Caki2 (cell line): ENCODE results near the gene CDKN1C. TPM values are rescaled to one million over a fixed set of nuclear protein-coding genes. Genes with fewer than 3 reads are reported as not detected.

Experiments
- DNase-seq: peaks from one replicate; pipeline ENCODE4 v3.0.0-alpha.2; 2015; ENCODE audit warnings: low read depth
- in situ Hi-C: cut with HindIII; loops from 2 replicates; pipeline ENCODE4 v1.10.0; 2016; ENCODE audit warnings: low sequenced_read_pairs, low pct_unique_long_range_greater_than_20kb, mixed read lengths
- total RNA-seq: library from RNA; depleted of rRNA; stranded (reverse); fragments of >200 nt; shearing (Covaris generic); gene quantifications from 2 replicates; pipeline ENCODE4 v1.2.3, GENCODE V29; 2014; ENCODE audit warnings: low replicate concordance

The CDKN1C gene
- total RNA-seq, 1 experiment from 2014 or later = 15.8 TPM

GRCh38 chr11:2924821-2925675 is 39.5 kb upstream of the CDKN1C start:
- in situ Hi-C loops = no loop called here

GRCh38 chr11:2924381-2924780 is 38.8 kb upstream of the CDKN1C start:
- DNase-seq = peak; percentile 48
- in situ Hi-C loops = no loop called here

More at GRCh38 chr11:2924821-2925675, 39.5 kb upstream of the CDKN1C start:
- DNase-seq = no peak

GRCh38 chr11:2923446-2924375 is 38.1 kb upstream of the CDKN1C start:
- no peak for DNase-seq
- in situ Hi-C loops = no loop called here

- DNase-seq = no peak
Measured at GRCh38 chr11:2922655-2923054, 37.1 kb upstream of the CDKN1C start.

GRCh38 chr11:2921742-2922493 is 36.3 kb upstream of the CDKN1C start:
- DNase-seq = no peak
- in situ Hi-C loops = no loop called here

More at GRCh38 chr11:2922655-2923054, 37.1 kb upstream of the CDKN1C start:
- in situ Hi-C loops = no loop called here

GRCh38 chr11:2921261-2921660 is 35.7 kb upstream of the CDKN1C start:
- DNase-seq = no peak
- in situ Hi-C loops = no loop called here

GRCh38 chr11:2920343-2920742 is 34.8 kb upstream of the CDKN1C start:
- in situ Hi-C loops = no loop called here

GRCh38 chr11:2919837-2920236 is 34.3 kb upstream of the CDKN1C start:
- in situ Hi-C loops = no loop called here
- DNase-seq = no peak

More at GRCh38 chr11:2920343-2920742, 34.8 kb upstream of the CDKN1C start:
- no peak for DNase-seq

- DNase-seq = no peak
- in situ Hi-C loops = no loop called here
Measured at GRCh38 chr11:2919188-2919587, 33.6 kb upstream of the CDKN1C start.

- in situ Hi-C loops = no loop called here
- no peak for DNase-seq
Measured at GRCh38 chr11:2917842-2918490, 32.4 kb upstream of the CDKN1C start.

GRCh38 chr11:2916892-2917645 is 31.5 kb upstream of the CDKN1C start:
- no peak for DNase-seq
- in situ Hi-C loops = no loop called here

- no peak for DNase-seq
- in situ Hi-C loops = no loop called here
Measured at GRCh38 chr11:2916114-2916891, 30.7 kb upstream of the CDKN1C start.

GRCh38 chr11:2915473-2915872 is 29.9 kb upstream of the CDKN1C start:
- in situ Hi-C loops = no loop called here

GRCh38 chr11:2914455-2915195 is 29.1 kb upstream of the CDKN1C start:
- in situ Hi-C loops = no loop called here
- no peak for DNase-seq

More at GRCh38 chr11:2915473-2915872, 29.9 kb upstream of the CDKN1C start:
- no peak for DNase-seq

GRCh38 chr11:2913776-2914175 is 28.2 kb upstream of the CDKN1C start:
- in situ Hi-C loops = no loop called here
- DNase-seq = no peak

- DNase-seq = no peak
- in situ Hi-C loops = no loop called here
Measured at GRCh38 chr11:2913019-2913431, 27.4 kb upstream of the CDKN1C start.
